Measurements from ENCODE around the gene SNAPC1. TPM values are rescaled to one million over a fixed set of nuclear protein-coding genes. Genes with fewer than 3 reads are reported as not detected.

The SNAPC1 gene
- total RNA-seq, 2 donors from 2014 or later, result 0.66 to 2.6 TPM

- no peak overlapping the region for H3K27ac ChIP-seq
- H3K4me3 ChIP-seq, result no peak overlapping the region
- intact Hi-C loops (cut with DNase I), result no loop called here
- no peaks in the 10 kb centered on the region for H3K9me3 ChIP-seq
- H3K4me1 ChIP-seq, result peaks cover 41% of the 10 kb centered on the region
- no peak for TF ChIP-seq CTCF (IDR thresholded peaks at IDR 0.05)
- no peak for TF ChIP-seq POLR2A (IDR thresholded peaks at IDR 0.05)
- H3K36me3 ChIP-seq (replicated peaks in 1 of 2; ENCODE audit: insufficient read depth in 1 of 2, low read depth in 2 of 2), result peaks cover 0 to 2% of the 10 kb centered on the region in 2 donors
- WGBS, 2 donors, result 58 to 72% methylated on average over 5 of the region's 5 CpGs
- ATAC-seq, result no peak
- H3K27me3 ChIP-seq, result no peaks in the 10 kb centered on the region
- no peak for DNase-seq
Observed at GRCh38 chr14:61719344-61720293, 42.6 kb upstream of the SNAPC1 start.

GRCh38 chr14:61720294-61720661 is 41.9 kb upstream of the SNAPC1 start:
- Histone ChIP-seq H3K4me3 (no peak overlapping the region), H3K27me3 (no peaks in the 10 kb centered on the region), H3K36me3 (replicated peaks in 1 of 2; ENCODE audit: insufficient read depth in 1 of 2, low read depth in 2 of 2) (peaks cover 0 to 2% of the 10 kb centered on the region in 2 donors), H3K9me3 (no peaks in the 10 kb centered on the region), H3K4me1 (peaks cover 34% of the 10 kb centered on the region), H3K27ac (no peak overlapping the region)
- ATAC-seq (no peak), DNase-seq (no peak)
- 69 to 85% methylated on average over 9 of the region's 9 CpGs for WGBS, 2 donors
- intact Hi-C loops (cut with DNase I), result no loop called here
- no peak for TF ChIP-seq CTCF (IDR thresholded peaks at IDR 0.05)
- no peak for TF ChIP-seq POLR2A (IDR thresholded peaks at IDR 0.05)

GRCh38 chr14:61720741-61721140 is 41.5 kb upstream of the SNAPC1 start:
- peaks cover 30% of the 10 kb centered on the region for H3K4me1 ChIP-seq
- intact Hi-C loops (cut with DNase I), result no loop called here

GRCh38 chr14:61724133-61724532 is 38.1 kb upstream of the SNAPC1 start:
- intact Hi-C loops (cut with DNase I), result no loop called here
- 88 to 96% methylated on average over 2 of the region's 2 CpGs for WGBS, 2 donors

More at GRCh38 chr14:61720741-61721140, 41.5 kb upstream of the SNAPC1 start:
- WGBS, 2 donors, result 80 to 89% methylated on average over 6 of the region's 6 CpGs
- Histone ChIP-seq H3K27ac (no peak overlapping the region), H3K36me3 (replicated peaks in 1 of 2; ENCODE audit: insufficient read depth in 1 of 2, low read depth in 2 of 2) (peaks cover 0 to 2% of the 10 kb centered on the region in 2 donors), H3K4me3 (no peak overlapping the region), H3K27me3 (no peaks in the 10 kb centered on the region), H3K9me3 (no peaks in the 10 kb centered on the region)
- DNase-seq (no peak), ATAC-seq (no peak)
- TF ChIP-seq CTCF (IDR thresholded peaks at IDR 0.05) (no peak), POLR2A (IDR thresholded peaks at IDR 0.05) (no peak)

More at GRCh38 chr14:61724133-61724532, 38.1 kb upstream of the SNAPC1 start:
- DNase-seq (no peak), ATAC-seq (no peak)
- H3K9me3 ChIP-seq, result no peaks in the 10 kb centered on the region
- no peaks in the 10 kb centered on the region for H3K27me3 ChIP-seq
- TF ChIP-seq CTCF (IDR thresholded peaks at IDR 0.05) (no peak), POLR2A (IDR thresholded peaks at IDR 0.05) (no peak)
- H3K4me1 ChIP-seq, result peaks cover 14% of the 10 kb centered on the region
- peaks cover 7 to 18% of the 10 kb centered on the region in 2 donors for H3K36me3 ChIP-seq (replicated peaks in 1 of 2; ENCODE audit: insufficient read depth in 1 of 2, low read depth in 2 of 2)
- H3K4me3 ChIP-seq, result no peak overlapping the region
- no peak overlapping the region for H3K27ac ChIP-seq
